HK-2 (cell line): Measurements from ENCODE around the gene ACHE.
"Not testable (repeated sequence)": the region's sequence is repeated elsewhere in the genome, so short reads cannot be mapped to it uniquely, and the experiment has no call there.

ENCODE experiments used
- DNase-seq: peaks from one replicate; pipeline ENCODE4 v3.0.0-alpha.2; 2018; ENCODE audit not compliant: unreplicated experiment

The ACHE gene

GRCh38 chr7:100895701-100895955 lies at the start of gene ACHE:
TSS of gene ACHE (minus strand) at chr7:100895888. CDS start at chr7:100894232, 1,656 bp downstream.
- DNase-seq = no peak

- no peak for DNase-seq
These were observed 48.5 kb upstream of the ACHE start for GRCh38 chr7:100944138-100944537.

- no peak for DNase-seq
These were observed 48.0 kb upstream of the ACHE start for GRCh38 chr7:100943693-100944092.

- DNase-seq = no peak
These were observed 46.5 kb upstream of the ACHE start for GRCh38 chr7:100942045-100942774.

GRCh38 chr7:100936167-100936566 lies 40.5 kb upstream of the ACHE start:
- DNase-seq = not testable (repeated sequence)

- not testable (repeated sequence) for DNase-seq
These were observed 39.7 kb upstream of the ACHE start for GRCh38 chr7:100935381-100935780.

GRCh38 chr7:100933734-100934133 lies 38.0 kb upstream of the ACHE start:
- no peak for DNase-seq

- DNase-seq = no peak
These were observed 34.1 kb upstream of the ACHE start for GRCh38 chr7:100929808-100930174.

GRCh38 chr7:100923616-100924015 lies 27.9 kb upstream of the ACHE start:
- DNase-seq = not testable (repeated sequence)

GRCh38 chr7:100921039-100921438 lies 25.4 kb upstream of the ACHE start:
- no peak for DNase-seq

GRCh38 chr7:100919779-100920437 lies 24.2 kb upstream of the ACHE start:
- not testable (repeated sequence) for DNase-seq

GRCh38 chr7:100919335-100919734 lies 23.6 kb upstream of the ACHE start:
- DNase-seq = not testable (repeated sequence)

- no peak for DNase-seq
These were observed 19.3 kb upstream of the ACHE start for GRCh38 chr7:100914879-100915447.

- no peak for DNase-seq
These were observed 18.7 kb upstream of the ACHE start for GRCh38 chr7:100914208-100914878.

GRCh38 chr7:100911484-100911883 lies 15.8 kb upstream of the ACHE start:
- DNase-seq = no peak

GRCh38 chr7:100910443-100910842 lies 14.8 kb upstream of the ACHE start:
- DNase-seq = not testable (repeated sequence)

GRCh38 chr7:100908512-100908911 lies 12.8 kb upstream of the ACHE start:
- no peak for DNase-seq

GRCh38 chr7:100902638-100903037 lies 7.0 kb upstream of the ACHE start:
- no peak for DNase-seq

GRCh38 chr7:100901921-100902332 lies 6.2 kb upstream of the ACHE start:
- no peak for DNase-seq

- no peak for DNase-seq
These were observed 5.3 kb upstream of the ACHE start for GRCh38 chr7:100900978-100901377.

- DNase-seq = no peak
These were observed 3.7 kb upstream of the ACHE start for GRCh38 chr7:100899432-100899831.

- no peak for DNase-seq
These were observed 2.2 kb upstream of the ACHE start for GRCh38 chr7:100897772-100898454.
